ENCODE data around the gene RPP25L.

RPP25L gene

DNA sequence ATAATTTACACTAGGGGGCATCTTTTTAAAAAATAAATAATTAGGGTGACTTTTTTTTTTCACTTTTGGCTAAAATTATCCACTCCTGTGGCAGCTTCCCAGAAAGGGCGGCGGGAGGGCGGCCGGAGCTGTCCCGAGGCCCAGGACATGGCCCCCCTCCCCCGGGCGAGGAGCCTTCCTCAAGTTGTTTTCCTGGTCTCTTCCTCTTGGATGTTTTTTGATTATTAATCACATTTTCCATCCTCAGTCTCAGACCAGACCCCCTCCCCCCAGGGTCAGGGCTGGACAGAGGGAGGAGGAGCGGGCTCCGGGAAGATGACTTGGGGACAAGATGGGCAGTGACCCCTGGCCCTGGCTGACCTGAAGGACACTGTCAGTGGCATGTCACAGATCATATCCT, 17.7 kb downstream of the RPP25L start:
- no peak overlapping the region for H3K4me3 ChIP-seq (ENCODE audit: low read length)
- no peak for DNase-seq (ENCODE audit: low read depth)
- TF ChIP-seq, protein P1, sequence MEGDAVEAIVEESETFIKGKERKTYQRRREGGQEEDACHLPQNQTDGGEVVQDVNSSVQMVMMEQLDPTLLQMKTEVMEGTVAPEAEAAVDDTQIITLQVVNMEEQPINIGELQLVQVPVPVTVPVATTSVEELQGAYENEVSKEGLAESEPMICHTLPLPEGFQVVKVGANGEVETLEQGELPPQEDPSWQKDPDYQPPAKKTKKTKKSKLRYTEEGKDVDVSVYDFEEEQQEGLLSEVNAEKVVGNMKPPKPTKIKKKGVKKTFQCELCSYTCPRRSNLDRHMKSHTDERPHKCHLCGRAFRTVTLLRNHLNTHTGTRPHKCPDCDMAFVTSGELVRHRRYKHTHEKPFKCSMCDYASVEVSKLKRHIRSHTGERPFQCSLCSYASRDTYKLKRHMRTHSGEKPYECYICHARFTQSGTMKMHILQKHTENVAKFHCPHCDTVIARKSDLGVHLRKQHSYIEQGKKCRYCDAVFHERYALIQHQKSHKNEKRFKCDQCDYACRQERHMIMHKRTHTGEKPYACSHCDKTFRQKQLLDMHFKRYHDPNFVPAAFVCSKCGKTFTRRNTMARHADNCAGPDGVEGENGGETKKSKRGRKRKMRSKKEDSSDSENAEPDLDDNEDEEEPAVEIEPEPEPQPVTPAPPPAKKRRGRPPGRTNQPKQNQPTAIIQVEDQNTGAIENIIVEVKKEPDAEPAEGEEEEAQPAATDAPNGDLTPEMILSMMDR (IDR thresholded peaks at IDR 0.05; ENCODE audit: insufficient read depth, low read depth, low read length, missing control alignments): no peak

DNA sequence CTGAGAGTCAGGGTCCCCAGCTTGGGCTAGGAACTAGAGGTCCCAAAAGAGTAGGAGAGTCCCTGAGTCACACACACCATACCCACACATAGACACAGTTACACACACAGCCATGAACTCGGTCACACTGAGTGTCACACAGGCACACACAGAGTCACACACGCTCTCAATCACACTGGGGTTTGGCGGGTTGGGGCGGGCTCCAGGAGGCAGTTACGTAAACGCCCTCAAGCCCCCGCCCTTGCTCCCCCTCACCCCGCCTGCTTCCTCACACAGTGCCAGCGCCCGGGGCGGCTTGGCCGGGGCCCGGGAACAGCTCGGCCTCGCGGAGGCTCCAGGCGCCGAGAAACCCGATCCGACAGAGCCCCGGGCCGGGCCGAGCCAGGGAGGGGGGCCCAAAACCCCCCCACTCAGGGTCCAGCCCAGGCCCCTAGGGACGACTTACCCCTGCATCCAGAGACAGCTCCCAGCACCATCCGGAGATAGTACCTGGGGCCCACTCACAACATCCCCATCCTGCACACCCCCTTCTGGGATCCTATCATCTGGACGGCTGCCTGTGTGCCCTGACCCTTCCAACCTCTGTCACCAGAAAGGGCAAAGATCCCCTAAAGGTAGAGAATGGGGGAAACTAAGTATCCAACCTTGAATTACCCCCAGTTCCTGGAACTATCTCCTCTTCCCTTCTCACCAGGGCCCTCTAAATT, 18.8 kb downstream of the RPP25L start:
- TF ChIP-seq, protein P1 (IDR thresholded peaks at IDR 0.05; ENCODE audit: insufficient read depth, low read depth, low read length, missing control alignments): no peak
- peak; percentile 53 for DNase-seq (ENCODE audit: low read depth)
- H3K4me3 ChIP-seq (ENCODE audit: low read length): no peak overlapping the region

DNA sequence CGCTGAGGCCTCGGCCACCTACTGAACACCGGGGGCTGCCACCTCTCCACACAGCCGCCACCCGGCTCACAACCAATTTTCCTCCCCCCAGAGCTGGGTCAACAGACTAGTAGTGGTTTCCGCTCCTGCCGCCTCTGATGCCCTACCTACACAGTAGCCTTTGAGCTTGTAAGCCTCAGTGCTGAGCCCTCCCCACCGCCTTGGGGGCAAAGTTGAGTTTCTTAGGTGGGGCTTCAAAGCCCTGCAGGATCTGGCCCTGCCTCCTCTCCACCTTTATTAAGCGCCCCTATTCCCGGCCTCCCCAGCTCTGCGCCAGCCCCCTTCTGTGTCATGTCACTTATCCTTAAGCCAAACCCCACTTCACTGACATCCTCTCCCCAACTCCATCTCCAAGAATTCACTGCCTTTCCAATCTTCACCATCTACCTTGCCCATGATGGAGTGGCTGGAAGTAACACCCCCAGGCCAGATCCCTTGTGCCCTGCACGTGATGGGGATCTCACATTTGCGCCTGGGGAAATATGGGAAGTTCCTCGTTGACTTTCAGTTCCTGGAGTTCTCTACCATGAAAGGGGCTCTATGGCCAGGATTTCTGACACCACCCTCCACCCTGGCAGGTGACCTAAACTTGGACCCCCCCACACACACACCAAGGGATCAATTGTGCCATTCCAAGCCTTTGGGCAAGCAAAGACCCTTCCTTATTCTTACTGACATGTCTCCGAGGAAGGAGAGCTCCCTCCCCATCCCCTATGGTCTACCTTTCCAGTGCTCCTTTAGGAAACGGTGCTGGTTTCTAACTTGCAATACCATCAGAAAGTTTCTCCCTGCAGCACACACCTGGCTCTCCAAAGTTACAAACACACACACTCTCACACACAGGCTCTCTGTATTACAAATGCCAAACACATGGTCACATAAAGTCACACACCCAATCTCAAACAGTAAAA, 19.7 kb downstream of the RPP25L start:
- no peak overlapping the region for H3K4me3 ChIP-seq (ENCODE audit: low read length)
- TF ChIP-seq, protein P1 (IDR thresholded peaks at IDR 0.05; ENCODE audit: insufficient read depth, low read depth, low read length, missing control alignments): no peak
- DNase-seq (ENCODE audit: low read depth): no peak

DNA sequence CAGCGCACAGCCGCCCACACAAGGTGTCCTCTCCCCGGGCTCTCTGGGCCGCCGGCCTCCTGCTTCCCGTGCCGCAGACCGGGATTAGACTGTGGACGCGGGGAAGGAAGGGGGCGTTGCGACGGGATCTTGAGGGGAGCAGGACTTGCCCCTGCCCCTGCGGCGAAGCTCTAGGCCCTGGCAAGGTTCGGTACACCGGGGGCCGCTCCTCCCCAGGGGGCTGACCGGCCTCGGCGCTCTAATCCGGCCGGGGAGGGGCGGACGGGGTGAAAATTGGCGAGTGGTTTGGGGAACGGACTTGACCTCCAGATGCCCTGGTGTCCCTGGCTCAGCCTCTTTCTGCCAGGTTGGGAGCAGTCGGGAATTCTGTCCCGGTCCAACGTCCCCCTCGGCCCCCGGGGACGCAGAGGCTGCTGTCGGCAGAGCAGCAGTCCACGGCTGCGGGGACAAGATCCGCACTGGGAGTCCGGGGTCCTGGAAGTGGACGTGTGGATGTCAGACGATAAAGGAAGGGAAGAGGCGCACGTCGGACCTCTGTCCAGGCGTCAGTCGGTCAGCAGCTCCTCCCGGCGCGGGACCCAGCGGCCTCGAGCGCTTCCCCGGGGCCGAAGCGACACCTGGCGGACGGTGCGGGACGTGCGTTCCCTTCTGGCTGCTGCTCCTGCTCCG, 20.5 kb downstream of the RPP25L start:
- H3K4me3 ChIP-seq (ENCODE audit: low read length): peak overlapping the region; percentile 14
- peak; percentile 74 for DNase-seq (ENCODE audit: low read depth)
- TF ChIP-seq, protein P1 (IDR thresholded peaks at IDR 0.05; ENCODE audit: insufficient read depth, low read depth, low read length, missing control alignments): peak; percentile 73

DNA sequence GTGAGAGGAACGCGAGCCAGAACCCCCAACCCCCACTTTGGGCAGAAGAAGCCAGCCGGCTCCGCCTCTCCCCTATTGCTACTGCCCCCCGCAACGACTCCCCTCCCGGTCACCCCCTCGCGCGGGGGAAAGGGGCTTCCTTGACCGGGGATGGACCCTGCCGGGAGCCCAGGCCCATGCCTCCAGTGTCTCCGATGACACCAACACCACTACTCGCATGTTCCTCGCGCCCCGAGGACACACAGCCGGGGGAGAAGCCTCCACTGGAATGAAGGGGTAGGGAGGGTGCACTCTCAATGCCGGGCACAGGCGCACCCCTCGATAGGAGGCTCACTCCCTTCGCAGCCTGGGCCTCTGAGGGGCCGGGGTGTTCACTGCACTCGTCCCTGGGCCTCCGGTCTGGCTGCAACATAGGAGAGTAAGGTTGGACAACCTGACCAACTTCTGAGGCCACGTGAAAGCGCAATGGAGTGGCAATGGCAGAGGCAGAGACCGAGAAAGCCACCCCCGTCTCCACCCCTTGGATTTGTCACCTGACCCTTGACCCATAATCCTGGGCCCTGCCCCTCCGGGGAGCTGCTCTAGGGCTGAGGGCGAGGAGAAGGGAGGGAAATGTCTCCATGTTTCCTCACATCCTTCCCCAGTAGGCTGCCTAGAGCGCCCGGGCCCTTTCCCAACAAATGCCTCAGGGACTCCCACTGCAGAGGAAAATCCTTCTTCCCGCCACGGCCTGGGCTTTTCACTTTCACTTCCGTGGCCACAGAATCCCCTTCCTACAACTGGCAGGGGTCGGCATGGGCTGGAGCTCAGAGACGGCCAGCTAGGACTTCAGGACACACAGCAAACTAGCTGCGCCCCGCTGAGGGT, 21.3 kb downstream of the RPP25L start:
- peak; percentile 16 for DNase-seq (ENCODE audit: low read depth)
- H3K4me3 ChIP-seq (ENCODE audit: low read length): peak overlapping the region; percentile 14
- TF ChIP-seq, protein P1 (IDR thresholded peaks at IDR 0.05; ENCODE audit: insufficient read depth, low read depth, low read length, missing control alignments): no peak
